CD4-positive, alpha-beta T cell treated with Interleukin-4 for 4 hours (primary cell): Measurements from ENCODE around the gene CACYBP.

ENCODE experiments used
- DNase-seq: peaks from one replicate; pipeline ENCODE4 v3.0.0-alpha.2; 2020

CACYBP gene

GRCh38 chr1:174975764-174976163 lies 24.0 kb upstream of the CACYBP start:
- DNase-seq = no peak

- DNase-seq = no peak
Observed at GRCh38 chr1:174976436-174977108, 23.2 kb upstream of the CACYBP start.

GRCh38 chr1:174982971-174983689 lies 16.6 kb upstream of the CACYBP start:
- DNase-seq = peak; percentile 72

- DNase-seq = no peak
Observed at GRCh38 chr1:174984952-174985351, 14.8 kb upstream of the CACYBP start.

- no peak for DNase-seq
Observed at GRCh38 chr1:174988539-174988938, 11.2 kb upstream of the CACYBP start.

- DNase-seq = no peak
Observed at GRCh38 chr1:174988986-174989385, 10.8 kb upstream of the CACYBP start.

- DNase-seq = no peak
Observed at GRCh38 chr1:174989536-174990220, 10.1 kb upstream of the CACYBP start.

GRCh38 chr1:174990382-174990999 lies 9.3 kb upstream of the CACYBP start:
- DNase-seq = peak; percentile 38

- DNase-seq = no peak
Observed at GRCh38 chr1:174991473-174991872, 8.3 kb upstream of the CACYBP start.

GRCh38 chr1:174995121-174995520 lies 4.6 kb upstream of the CACYBP start:
- DNase-seq = no peak

- no peak for DNase-seq
Observed at GRCh38 chr1:174995916-174996315, 3.8 kb upstream of the CACYBP start.

GRCh38 chr1:174996476-174996875 lies 3.3 kb upstream of the CACYBP start:
- DNase-seq = no peak

GRCh38 chr1:174997041-174997440 lies 2.7 kb upstream of the CACYBP start:
- DNase-seq = no peak

- peak; percentile 82 for DNase-seq
Observed at GRCh38 chr1:174998569-174999215, 1.1 kb upstream of the CACYBP start.

GRCh38 chr1:174999216-174999935 lies 371 bp upstream of the CACYBP start:
- DNase-seq = peak; percentile 100

GRCh38 chr1:175000697-175001187 lies 995 bp downstream of the CACYBP start:
- peak; percentile 39 for DNase-seq

- DNase-seq = no peak
Observed at GRCh38 chr1:175002910-175003517, 3.3 kb downstream of the CACYBP start.

- no peak for DNase-seq
Observed at GRCh38 chr1:175003521-175003920, 3.8 kb downstream of the CACYBP start.

- DNase-seq = no peak
Observed at GRCh38 chr1:175005085-175005783, 5.5 kb downstream of the CACYBP start.

GRCh38 chr1:175009532-175009931 lies 9.8 kb downstream of the CACYBP start:
- DNase-seq = no peak

- no peak for DNase-seq
Observed at GRCh38 chr1:175013445-175013844, 13.7 kb downstream of the CACYBP start.
